Upper lobe of right lung (tissue), 1 donor: ENCODE results near the gene CDC25B. TPM values are rescaled to one million over a fixed set of nuclear protein-coding genes. Genes with fewer than 3 reads are reported as not detected.
A peak's percentile ranks its signal among the peaks of the same experiment; 100 is the strongest.
"Not testable (repeated sequence)": the region's sequence is repeated elsewhere in the genome, so short reads cannot be mapped to it uniquely, and the experiment has no call there.

Experiments used
- ATAC-seq: fragments of 200-7000 bp; cut with Tn5 transposase; one replicate; pipeline ENCODE4 v1.9.1; 2020; ENCODE audit warnings: mild to moderate bottlenecking, moderate library complexity
- DNase-seq: peaks from one replicate; pipeline ENCODE4 v3.0.0-alpha.2; 2020
- H3K27ac ChIP-seq: fragments of 200-600 bp; one replicate; pipeline ENCODE4 v1.8.0; 2022
- H3K27me3 ChIP-seq: fragments of 200-600 bp; one replicate; pipeline ENCODE4 v1.8.0; 2022; ENCODE audit warnings: mild to moderate bottlenecking
- H3K36me3 ChIP-seq: fragments of 200-600 bp; one replicate; pipeline ENCODE4 v1.8.0; 2022
- H3K4me1 ChIP-seq: fragments of 200-600 bp; one replicate; pipeline ENCODE4 v1.8.0; 2022
- H3K4me3 ChIP-seq: fragments of 200-600 bp; one replicate; pipeline ENCODE4 v1.8.0; 2022; ENCODE audit warnings: mild to moderate bottlenecking
- H3K9me3 ChIP-seq: fragments of 200-600 bp; one replicate; pipeline ENCODE4 v1.8.0; 2022
- intact Hi-C: fragments of 100-400 bp; cut with DNase I; formaldehyde crosslinking; loops from one replicate; pipeline ENCODE4 v1.11.0; 2022
- total RNA-seq: library from RNA; stranded (reverse); fragmentation: NEBNext Ultra II Directional; extraction: Animal tissue kit (Norgen Biotek cat#: 25700); gene quantifications from one replicate; pipeline ENCODE4 v1.2.1, GENCODE V29; 2021
- TF ChIP-seq, protein P1 (sequence below): fragments of 200-600 bp; IDR thresholded peaks from one replicate; pipeline ENCODE4 v1.8.0; 2022; ENCODE audit warnings: antibody characterized with exemption
- donor health status: DM: no; HTN: yes; CAD: no; lungs with severe emphysema.

The CDC25B gene
- total RNA-seq, 1 donor from 2014 or later, result 136 TPM

DNA sequence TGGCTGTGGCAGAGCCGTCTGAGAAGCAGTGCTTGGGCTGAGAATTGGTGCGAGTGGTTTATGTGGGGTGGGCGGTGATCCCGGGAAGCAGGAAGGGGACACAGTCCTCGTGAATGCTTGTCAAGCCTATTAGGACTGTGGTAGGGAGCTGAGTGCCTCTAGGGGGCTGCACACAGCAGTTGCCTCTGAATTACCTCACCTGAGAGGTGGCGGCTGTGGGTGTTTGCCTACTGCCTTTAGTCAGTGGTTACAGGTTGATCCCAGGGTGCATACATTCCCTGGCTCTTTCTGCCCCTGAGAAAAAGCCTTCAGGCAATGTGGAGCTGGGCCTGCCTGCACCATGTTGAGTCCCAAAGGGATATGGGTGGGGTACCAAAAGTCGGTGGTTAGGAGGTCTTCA is 29.4 kb downstream of the CDC25B start:
- no peaks in the 10 kb centered on the region for H3K9me3 ChIP-seq
- no peak for ATAC-seq
- H3K36me3 ChIP-seq, result peaks cover 42% of the 10 kb centered on the region
- no peaks in the 10 kb centered on the region for H3K27me3 ChIP-seq
- TF ChIP-seq, protein P1, sequence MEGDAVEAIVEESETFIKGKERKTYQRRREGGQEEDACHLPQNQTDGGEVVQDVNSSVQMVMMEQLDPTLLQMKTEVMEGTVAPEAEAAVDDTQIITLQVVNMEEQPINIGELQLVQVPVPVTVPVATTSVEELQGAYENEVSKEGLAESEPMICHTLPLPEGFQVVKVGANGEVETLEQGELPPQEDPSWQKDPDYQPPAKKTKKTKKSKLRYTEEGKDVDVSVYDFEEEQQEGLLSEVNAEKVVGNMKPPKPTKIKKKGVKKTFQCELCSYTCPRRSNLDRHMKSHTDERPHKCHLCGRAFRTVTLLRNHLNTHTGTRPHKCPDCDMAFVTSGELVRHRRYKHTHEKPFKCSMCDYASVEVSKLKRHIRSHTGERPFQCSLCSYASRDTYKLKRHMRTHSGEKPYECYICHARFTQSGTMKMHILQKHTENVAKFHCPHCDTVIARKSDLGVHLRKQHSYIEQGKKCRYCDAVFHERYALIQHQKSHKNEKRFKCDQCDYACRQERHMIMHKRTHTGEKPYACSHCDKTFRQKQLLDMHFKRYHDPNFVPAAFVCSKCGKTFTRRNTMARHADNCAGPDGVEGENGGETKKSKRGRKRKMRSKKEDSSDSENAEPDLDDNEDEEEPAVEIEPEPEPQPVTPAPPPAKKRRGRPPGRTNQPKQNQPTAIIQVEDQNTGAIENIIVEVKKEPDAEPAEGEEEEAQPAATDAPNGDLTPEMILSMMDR, result no peak
- DNase-seq, result no peak
- intact Hi-C loops, result no loop called here
- no peak overlapping the region for H3K27ac ChIP-seq
- H3K4me3 ChIP-seq, result no peak overlapping the region
- peaks cover 8% of the 10 kb centered on the region for H3K4me1 ChIP-seq

DNA sequence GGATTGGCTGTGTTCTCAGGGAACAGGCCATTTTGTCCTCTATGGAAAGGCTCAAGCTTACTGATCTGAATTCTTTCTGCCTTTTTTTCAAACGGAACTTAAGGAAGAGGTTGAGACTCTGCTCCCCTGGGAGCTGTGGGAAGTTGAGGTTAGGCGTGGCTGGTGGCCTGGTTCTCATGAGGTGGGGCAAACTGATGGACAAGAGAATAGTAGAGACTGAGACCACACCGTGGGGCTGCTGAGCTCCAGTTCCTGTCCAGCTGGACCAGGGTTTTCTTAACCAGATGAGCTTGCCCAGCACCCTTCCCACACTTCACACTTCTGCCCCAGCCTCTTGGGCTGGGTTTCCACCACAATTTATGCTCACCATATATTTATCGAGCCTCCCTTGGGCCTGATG is 30.3 kb downstream of the CDC25B start:
- DNase-seq (no peak), ATAC-seq (no peak)
- H3K36me3 ChIP-seq, result peaks cover 42% of the 10 kb centered on the region
- H3K27me3 ChIP-seq, result no peaks in the 10 kb centered on the region
- H3K4me3 ChIP-seq, result no peak overlapping the region
- TF ChIP-seq, protein P1, result no peak
- H3K27ac ChIP-seq, result no peak overlapping the region
- intact Hi-C loops, result no loop called here
- peaks cover 3% of the 10 kb centered on the region for H3K4me1 ChIP-seq
- H3K9me3 ChIP-seq, result no peaks in the 10 kb centered on the region

DNA sequence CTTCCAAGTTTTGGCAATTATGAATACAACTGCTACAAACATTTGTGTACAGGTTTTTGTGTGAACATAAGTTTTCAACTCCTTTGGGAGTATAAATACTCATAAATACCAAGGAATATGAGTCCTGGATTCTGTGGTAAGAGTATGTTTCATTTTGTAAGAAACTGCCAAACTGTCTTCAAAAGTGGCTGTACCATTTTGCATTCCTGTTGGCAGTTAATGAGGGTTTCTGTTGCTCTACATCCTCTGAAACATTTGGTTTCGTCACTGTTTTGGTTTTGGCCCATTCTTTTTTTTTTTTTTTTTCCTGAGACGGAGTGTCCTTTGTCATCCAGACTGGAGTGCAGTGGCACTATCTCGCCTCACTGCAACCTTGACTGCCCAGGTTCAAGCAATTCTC is 32.7 kb downstream of the CDC25B start:
- ATAC-seq (no peak), DNase-seq (no peak)
- Histone ChIP-seq H3K27me3 (no peaks in the 10 kb centered on the region), H3K36me3 (peaks cover 23% of the 10 kb centered on the region), H3K4me1 (no peaks in the 10 kb centered on the region), H3K27ac (no peak overlapping the region), H3K4me3 (no peak overlapping the region), H3K9me3 (no peaks in the 10 kb centered on the region)
- TF ChIP-seq, protein P1, result no peak
- intact Hi-C loops, result no loop called here

DNA sequence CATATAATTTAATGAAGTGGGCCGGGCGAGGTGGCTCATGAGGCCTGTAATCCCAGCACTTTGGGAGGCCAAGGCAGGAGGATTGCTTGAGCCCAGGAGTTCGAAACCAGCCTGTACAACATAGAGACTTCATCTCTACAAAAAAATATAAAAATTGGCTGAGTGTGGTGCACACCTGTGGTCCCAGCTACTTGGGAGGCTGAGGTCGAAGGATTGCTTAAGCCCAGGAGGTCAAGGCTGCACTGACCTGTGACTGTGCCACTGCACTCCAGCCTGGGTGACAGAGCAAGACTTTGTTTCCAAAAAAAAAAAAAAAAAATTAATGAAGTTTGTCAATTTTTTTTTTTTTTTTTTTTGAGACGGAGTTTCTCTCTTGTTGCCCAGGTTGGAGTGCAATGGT is 33.8 kb downstream of the CDC25B start:
- ATAC-seq, H3K9me3 ChIP-seq, H3K4me1 ChIP-seq, DNase-seq, H3K27me3 ChIP-seq, H3K4me3 ChIP-seq, intact Hi-C loops, H3K27ac ChIP-seq: not testable (repeated sequence)
- peaks cover 14% of the 10 kb centered on the region for H3K36me3 ChIP-seq

DNA sequence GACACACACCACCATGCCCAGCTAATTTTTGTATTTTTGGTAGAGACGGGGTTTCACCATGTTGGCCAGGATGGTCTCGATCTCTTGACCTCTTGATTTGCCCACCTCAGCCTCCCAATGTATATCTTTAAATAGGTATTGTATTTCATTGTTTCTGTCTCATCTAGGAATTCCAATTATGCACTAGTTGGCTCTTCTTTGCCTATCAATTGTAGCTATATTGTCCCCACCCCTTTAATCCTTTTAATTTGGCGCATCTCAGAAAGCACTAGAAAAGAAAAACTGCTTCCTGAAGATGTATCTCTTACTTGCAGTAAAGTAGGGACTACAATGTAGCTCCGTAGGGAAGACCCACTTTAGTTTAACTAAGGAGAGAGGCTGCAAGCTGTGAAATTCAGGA is 40.0 kb downstream of the CDC25B start:
- TF ChIP-seq, protein P1, result no peak

DNA sequence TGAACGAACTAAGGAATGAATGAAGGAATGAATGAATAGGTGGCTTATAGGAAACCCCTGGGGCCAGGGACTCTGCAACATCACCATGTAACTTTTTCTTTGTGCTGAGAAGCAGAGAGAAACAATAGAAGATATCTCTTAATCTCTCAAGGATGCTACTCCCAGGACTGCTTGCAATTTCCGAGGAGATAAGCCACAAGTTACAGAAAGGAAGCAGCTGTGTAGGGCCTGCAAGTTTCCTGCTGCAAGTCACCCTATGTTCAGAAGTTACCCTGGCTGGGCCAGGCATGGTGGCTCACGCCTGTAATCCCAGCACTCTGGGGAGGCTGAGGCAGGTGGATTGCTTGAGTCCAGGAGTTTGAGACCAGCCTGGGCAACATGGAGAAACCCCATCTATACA is 43.2 kb downstream of the CDC25B start:
- intact Hi-C loops, result no loop called here
- no peaks in the 10 kb centered on the region for H3K36me3 ChIP-seq
- no peak overlapping the region for H3K4me3 ChIP-seq
- no peaks in the 10 kb centered on the region for H3K27me3 ChIP-seq
- DNase-seq, result no peak
- TF ChIP-seq, protein P1, result no peak
- ATAC-seq, result peak; percentile 55
- no peaks in the 10 kb centered on the region for H3K4me1 ChIP-seq
- H3K27ac ChIP-seq, result no peak overlapping the region
- no peaks in the 10 kb centered on the region for H3K9me3 ChIP-seq

More for the DNA sequence above, 40.0 kb downstream of the CDC25B start:
- no peak overlapping the region for H3K27ac ChIP-seq
- H3K36me3 ChIP-seq, result no peaks in the 10 kb centered on the region
- no peaks in the 10 kb centered on the region for H3K27me3 ChIP-seq
- ATAC-seq, result no peak
- no peak for DNase-seq
- H3K4me1 ChIP-seq, result no peaks in the 10 kb centered on the region
- no peaks in the 10 kb centered on the region for H3K9me3 ChIP-seq
- intact Hi-C loops, result no loop called here
- no peak overlapping the region for H3K4me3 ChIP-seq

DNA sequence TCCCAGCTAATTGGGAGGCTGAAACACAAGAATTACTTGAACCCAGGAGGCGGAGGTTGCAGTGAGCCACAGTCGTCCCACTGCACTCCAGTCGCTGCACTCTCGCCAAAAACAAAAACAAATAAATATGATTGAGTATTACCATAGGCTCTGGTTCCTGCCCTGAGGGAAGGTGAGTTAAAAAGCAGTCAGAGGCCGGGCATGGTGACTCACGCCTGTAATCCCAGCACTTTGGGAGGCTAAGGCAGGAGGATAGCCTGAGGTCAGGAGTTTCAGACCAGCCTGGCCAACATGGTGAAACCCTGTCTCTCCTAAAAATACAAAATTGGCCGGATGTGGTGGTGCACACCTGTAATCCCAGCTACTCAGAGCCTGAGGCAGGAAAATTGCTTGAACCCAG is 44.1 kb downstream of the CDC25B start:
- H3K9me3 ChIP-seq, ATAC-seq, intact Hi-C loops, H3K4me3 ChIP-seq, H3K27ac ChIP-seq, H3K4me1 ChIP-seq, H3K36me3 ChIP-seq, DNase-seq, H3K27me3 ChIP-seq: not testable (repeated sequence)
